Fibroblast of skin of back (primary cell): ENCODE results near the gene LYPD6.
"Not testable (repeated sequence)": the region's sequence is repeated elsewhere in the genome, so short reads cannot be mapped to it uniquely, and the experiment has no call there.

Experiments
- DNase-seq: peaks from one replicate; pipeline ENCODE4 v3.0.0-alpha.2; 2013

The LYPD6 gene

GRCh38 chr2:149458502-149458901 lies 128.1 kb downstream of the LYPD6 start:
- DNase-seq = no peak

DNA sequence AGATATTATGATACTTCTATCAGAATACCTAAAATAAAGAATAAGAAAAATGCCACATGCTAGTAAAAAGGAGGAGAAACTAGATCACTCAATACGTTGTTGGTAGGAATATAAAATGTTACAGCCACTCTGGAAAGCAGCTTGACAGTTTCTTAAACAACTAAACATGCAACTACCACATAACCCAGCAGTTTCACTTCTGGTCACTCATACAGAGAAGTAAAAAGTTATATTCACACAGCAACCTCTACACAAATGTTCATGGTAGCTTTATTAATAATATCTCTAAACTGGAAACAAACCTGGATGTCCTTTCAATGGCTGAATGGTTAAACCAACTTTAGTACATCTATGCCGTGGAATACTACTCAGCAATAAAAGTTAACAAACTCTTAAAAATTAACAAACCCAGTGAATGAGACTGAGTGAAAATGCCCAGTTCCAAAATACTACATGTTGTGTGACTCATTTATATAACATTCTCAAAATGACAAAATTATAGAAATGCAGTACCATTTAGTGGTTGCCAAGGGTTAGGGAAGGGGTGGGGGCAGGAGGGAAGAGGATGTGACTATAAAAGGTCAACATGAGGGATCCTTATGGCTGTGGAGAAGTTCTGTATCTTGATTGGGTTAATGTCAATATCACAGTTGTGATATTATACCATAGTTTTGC lies 133.1 kb downstream of the LYPD6 start:
- DNase-seq = peak; percentile 42

DNA sequence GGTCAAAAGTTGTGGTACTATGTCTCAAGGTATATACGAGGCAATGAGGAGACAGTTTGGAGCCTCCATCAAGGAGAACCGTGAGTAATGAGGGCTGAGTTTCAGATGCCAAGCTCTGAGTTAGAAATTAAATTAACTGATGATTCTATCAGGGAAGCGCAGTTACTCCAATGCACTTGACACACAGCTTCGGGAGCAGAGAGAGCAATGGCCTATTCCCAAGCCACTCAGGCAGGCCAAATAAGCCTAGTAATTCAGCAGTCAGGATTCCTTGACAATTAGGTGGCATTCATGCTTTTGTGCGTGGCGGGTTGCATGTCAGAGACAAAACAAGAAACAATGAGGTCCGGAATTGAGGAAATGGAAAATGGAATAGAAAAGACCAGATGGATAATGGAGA lies 134.0 kb downstream of the LYPD6 start:
- no peak for DNase-seq

GRCh38 chr2:149465873-149466272 lies 135.5 kb downstream of the LYPD6 start:
- DNase-seq = no peak

DNA sequence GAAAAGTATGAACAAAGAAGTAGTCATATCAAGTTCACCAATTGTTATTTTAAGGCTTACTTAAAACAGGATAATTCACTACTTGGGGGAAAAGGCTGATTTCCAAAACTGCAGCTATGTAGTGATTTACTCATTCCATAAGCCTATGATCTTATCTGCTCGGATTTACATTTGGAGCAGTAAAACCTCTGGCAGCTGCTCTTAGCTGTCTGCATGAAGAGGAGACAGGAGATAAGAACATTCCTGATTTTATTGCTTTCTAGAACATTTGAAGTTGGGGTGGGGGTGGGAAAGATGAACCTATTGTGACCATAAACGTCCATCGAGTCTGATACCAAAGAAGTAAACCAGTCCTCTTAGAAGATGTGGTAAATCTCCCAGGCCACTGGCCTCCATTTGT lies 136.2 kb downstream of the LYPD6 start:
- DNase-seq = no peak

DNA sequence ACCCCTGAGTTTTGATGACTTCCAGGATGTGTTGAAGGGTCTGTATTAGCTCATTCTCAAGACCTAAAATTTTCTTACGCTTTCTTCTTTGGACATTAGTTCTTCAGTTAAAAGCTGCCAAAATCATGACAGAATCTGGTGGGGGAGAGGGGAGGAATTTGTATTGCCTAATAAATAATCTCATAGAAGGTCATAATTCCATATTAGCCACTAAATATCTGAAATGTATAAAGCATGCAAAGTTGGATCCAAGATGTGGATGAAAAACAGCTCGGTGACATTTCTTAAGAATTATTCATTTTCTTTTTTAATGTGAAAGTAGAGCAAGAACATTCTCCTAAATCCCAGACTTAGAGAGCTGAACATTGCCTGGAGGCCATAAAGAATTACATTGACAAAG lies 137.0 kb downstream of the LYPD6 start:
- DNase-seq = no peak

DNA sequence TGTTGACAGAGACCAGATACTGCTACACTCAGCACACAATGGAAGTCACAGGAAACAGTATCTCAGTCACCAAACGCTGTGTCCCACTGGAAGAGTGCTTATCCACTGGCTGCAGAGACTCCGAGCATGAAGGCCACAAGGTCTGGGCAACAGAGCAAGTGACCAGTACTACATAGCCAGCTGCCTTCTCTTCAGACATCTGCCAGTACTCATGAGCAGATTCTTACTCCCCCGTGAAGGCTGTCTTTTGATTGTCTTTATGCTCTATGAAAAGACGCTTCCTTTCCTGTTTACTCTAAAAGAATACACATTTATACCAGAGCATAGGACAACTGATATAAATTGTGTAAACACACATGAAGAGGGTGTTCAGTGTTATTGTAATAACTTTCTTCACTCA lies 138.2 kb downstream of the LYPD6 start:
- DNase-seq = no peak

DNA sequence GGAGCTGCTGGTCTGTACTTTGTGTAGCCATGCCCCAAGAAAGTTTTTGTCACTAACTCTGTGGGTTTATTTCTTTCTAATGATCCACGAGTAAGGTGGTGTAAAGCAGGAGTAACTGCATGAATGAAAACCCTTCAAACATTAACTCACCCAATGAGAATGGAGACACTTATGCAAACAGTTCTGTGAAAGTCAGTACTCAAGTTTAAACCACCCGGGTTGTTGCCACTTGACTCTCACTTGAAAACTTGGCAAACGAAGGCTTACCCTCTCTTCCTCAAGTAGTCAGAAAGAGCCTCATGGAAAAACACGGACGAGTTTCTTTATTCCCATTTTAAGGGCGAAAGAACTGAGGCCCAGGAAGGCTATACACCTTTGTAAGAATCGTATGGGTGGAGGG lies 139.7 kb downstream of the LYPD6 start:
- no peak for DNase-seq

DNA sequence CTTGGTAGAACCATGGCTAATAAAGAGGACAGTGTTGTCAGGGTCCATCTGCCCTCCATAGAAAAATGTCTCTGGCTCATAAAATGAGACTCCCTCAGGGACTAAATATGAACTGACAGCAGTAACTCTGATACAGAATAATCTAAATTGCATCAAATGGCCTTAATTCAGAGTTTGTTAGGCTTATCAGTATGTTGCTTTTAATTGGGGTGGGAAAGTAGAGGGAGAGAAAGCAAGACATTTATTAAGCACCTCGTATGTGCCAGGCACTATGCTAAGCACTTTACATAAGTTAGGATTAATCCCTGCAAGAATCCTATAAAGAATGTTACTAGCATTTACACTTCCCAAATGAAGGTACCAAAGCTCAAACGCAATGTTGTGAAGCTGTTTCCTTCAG lies 142.0 kb downstream of the LYPD6 start:
- no peak for DNase-seq

- no peak for DNase-seq
Observed at GRCh38 chr2:149473068-149473467, 142.7 kb downstream of the LYPD6 start.

- DNase-seq = no peak
Observed at GRCh38 chr2:149473521-149473920, 143.1 kb downstream of the LYPD6 start.

- peak; percentile 8 for DNase-seq
Observed at GRCh38 chr2:149483004-149483605, 152.7 kb downstream of the LYPD6 start.

GRCh38 chr2:149486664-149487063 lies 156.3 kb downstream of the LYPD6 start:
- no peak for DNase-seq

DNA sequence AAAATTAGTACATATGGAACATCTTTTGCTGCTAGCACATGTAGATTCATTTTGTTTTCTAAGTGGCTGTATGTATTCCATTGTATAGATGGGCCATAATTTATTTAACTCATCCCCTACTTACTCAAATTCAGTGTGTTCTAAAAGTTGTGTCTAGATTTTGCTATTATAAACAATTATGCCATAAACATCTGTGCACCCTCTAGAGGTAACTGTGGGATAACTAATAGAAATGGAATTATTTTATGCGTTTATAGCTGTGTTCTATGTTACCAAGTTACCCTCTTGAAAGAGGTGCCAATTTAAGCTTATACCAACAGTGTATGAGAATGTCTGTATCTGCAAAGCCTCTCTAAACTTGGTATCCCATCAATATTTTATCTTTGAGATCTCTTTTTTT lies 156.8 kb downstream of the LYPD6 start:
- DNase-seq = no peak

GRCh38 chr2:149488706-149489440 lies 158.5 kb downstream of the LYPD6 start:
- DNase-seq = peak; percentile 7

DNA sequence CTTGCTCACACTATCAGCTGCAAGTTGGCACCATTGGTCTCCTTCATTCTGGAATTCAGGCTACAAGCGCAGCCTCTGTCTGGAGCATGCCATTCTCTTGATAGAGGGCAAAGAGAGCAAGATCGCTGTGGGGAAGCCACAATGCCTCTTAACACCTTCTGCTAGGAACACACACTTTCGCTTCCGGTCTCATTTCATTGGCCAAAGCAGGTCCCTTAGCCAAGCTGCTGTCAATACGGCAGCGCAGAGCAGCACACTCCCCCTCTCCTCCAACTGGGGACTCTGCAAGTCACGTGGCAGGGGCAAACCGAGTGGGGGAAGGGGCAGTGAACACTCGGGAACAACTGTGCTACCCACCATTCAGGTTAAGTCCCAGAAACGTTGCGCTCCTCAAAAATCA lies 159.1 kb downstream of the LYPD6 start:
- no peak for DNase-seq

GRCh38 chr2:149490296-149490695 lies 159.9 kb downstream of the LYPD6 start:
- DNase-seq = peak; percentile 28

GRCh38 chr2:149492923-149493322 lies 162.5 kb downstream of the LYPD6 start:
- DNase-seq = no peak

DNA sequence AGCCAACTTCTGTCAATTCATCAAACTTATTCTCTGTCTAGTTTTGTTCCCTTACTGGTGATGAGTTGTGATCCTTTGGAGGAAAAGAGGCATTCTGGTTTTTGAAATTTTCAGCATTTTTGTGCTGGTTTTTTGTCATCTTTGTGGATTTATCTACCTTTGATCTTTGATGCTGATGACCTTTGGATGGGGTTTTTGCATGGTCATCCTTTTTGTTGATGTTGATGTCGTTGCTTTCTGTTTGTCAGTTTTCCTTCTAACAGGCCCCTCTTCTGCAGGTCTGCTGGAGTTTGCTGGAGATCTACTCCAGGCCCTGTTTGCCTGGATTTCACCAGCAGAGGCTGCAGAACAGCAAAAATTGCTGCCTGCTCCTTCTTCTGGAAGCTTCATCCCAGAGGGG lies 168.8 kb downstream of the LYPD6 start:
- not testable (repeated sequence) for DNase-seq

GRCh38 chr2:149506808-149507207 lies 176.4 kb downstream of the LYPD6 start:
- DNase-seq = not testable (repeated sequence)

DNA sequence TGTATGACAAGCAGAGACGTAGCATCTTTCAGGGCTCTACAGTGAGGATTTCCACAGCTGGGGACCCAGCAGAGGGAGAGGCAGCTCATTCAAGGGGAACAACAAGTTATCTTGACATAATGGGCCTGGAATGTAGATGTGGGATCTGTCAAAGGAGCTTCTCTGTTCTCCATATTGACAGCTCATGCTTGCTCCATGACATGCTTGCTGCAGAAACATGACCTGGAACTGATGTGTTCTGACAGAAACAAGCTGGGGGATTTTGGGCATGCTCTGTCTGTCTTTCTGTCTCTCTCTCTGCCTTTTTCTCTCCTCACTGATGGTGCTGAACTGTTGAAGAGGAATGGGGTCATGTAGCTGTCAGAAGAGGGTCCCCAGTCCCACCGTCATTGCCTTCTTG lies 177.6 kb downstream of the LYPD6 start:
- DNase-seq = no peak

GRCh38 chr2:149513461-149513860 lies 183.1 kb downstream of the LYPD6 start:
- no peak for DNase-seq
